NCI-H524 treated with DMSO at 0.1 percent for 48 hours (cell line): ENCODE measurements around the gene SEC61B.
"Not testable (repeated sequence)": the region's sequence is repeated elsewhere in the genome, so short reads cannot be mapped to it uniquely, and the experiment has no call there.

Experiments used
- DNase-seq: peaks from one replicate; lab custom pipeline; 2025; lab: John Stamatoyannopoulos, UW

Gene SEC61B

GRCh38 chr9:99192786-99193465 lies 29.2 kb upstream of the SEC61B start:
- DNase-seq: no peak

DNA sequence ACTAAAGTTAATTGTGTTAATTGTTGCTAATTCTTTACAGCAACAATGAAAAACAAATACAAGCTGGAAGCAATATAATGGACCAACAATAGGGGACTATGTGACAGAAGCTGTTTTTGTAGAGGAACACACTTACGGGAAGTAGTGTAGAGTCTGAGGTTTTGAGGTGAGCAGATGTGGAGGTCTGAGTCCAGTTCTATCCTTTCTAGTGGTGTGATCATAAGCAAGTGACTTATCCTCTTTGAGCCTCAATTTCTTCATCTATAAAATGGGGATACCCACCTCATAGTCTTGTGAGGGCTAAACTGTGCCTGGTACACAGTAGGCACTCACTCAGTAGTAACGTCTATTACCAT lies 28.6 kb upstream of the SEC61B start:
- DNase-seq: no peak

GRCh38 chr9:99196484-99196883 lies 25.6 kb upstream of the SEC61B start:
- DNase-seq: not testable (repeated sequence)

GRCh38 chr9:99197124-99197630 lies 24.9 kb upstream of the SEC61B start:
- peak; percentile 93 for DNase-seq

DNA sequence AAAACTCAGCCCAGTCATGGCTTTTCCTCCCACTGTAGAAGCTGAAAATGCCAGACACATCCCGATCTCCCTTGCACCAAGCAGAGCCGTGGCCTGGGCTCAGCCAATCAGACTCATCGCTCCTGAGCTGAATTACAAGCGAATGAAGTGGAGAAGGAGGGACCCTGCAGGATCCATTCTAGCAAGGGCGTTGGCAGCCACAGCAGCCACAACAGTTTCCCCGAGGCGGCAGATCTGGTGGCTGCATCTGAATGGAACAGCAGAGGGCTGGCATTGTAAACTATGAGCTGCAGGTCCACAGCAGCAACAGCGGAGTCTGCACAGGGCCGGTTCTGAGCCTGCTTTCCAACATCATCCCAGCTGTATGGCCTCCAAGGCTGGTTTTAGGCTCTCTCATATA lies 24.1 kb upstream of the SEC61B start:
- DNase-seq: no peak

- peak; percentile 97 for DNase-seq
These were observed 22.0 kb upstream of the SEC61B start for GRCh38 chr9:99199938-99200539.

DNA sequence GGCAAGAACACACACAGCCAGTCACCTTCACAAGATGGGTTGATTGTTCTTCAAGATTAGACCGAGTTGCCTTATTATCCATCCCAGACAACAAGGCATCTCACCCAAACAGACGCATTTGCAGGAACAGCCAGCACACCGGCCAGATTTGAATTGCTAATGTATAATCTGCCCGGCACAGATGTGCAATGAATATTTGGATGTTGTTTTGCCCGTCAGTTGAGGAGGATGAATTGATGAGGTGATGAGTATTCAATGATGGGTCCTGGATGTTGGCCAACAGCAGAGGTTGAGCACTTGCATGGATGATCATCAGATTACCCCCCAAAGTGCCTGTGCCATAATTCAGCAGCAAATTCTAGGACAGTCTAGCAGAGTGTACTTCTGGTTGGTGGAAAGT lies 20.5 kb upstream of the SEC61B start:
- peak; percentile 95 for DNase-seq

- no peak for DNase-seq
These were observed 11.5 kb upstream of the SEC61B start for GRCh38 chr9:99210572-99210971.

GRCh38 chr9:99211746-99212145 lies 10.3 kb upstream of the SEC61B start:
- DNase-seq: no peak

- DNase-seq: no peak
These were observed 8.9 kb upstream of the SEC61B start for GRCh38 chr9:99213197-99213596.

DNA sequence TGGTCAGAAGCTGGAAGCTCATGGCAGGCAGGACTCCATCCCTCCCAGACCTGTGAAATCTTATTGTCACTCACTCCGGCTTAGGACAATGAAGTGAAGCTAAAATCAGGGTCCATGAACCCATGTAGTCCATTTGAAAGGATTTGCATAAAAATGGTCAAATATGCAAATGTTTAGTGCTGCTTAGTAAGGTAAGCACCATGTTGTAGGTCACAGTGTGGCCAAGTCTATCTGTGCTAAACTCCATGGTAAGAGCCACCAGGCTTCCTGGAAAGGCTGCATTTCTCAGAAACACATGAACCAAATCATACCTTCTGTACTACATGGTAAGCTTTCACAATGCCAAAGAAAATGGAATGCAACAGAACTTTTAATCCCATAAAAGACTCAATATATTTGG lies 6.0 kb upstream of the SEC61B start:
- DNase-seq: no peak

DNA sequence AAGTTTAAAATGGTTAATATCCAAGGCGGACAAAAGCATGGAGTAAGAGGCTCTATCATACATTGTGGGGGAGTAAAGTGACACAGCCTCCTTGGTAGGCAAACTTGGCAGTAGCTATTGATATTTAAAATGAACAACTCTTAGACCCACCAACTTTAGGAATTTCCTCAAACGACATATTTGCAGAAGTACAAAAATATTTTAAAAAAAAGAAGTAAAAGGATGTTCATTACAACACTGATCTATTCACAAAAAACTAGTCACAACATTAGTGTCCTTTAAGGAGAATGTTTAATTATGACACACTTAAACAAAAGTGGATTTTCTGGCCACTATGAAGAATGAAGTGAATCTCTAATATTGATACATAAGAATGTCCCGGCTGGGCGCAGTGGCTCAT lies 2.1 kb upstream of the SEC61B start:
- DNase-seq: no peak

DNA sequence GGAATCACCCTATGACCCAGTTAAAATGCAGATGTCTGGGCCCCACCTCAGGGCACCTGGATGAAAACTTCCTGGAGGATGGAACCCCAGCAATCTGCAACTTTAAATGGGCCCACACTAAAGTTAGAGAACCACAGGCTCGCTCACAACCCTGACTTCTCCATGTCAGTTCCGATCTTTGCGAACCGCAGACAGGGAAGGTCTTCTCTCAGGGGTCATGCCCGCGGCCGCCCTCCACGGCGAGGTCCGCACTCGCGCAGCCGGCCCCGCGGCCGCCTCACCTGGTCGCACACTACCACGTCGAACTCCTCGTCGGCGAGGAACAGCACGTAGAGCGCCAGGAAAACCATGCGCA lies 839 bp upstream of the SEC61B start:
- DNase-seq: no peak

GRCh38 chr9:99222416-99223270 lies 561 bp downstream of the SEC61B start:
- peak; percentile 47 for DNase-seq

DNA sequence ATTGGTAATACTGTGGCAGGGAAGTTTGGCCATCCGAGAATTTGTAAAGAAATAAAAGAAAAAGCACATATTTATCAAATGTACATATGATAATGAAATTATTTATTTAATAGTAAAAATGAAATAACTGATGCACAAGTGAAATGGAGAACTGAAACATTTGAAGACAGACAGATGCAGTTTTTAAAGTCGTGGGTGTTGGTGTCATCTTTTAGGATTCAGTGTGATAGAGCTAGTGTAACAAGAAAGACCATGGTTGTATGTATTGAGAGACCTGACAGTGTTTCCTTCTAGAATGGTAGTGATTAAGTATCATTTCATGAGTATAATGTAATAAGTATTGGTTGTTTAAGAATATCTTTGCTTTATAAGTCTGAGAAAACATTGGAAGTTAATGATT lies 2.4 kb downstream of the SEC61B start:
- DNase-seq: no peak

DNA sequence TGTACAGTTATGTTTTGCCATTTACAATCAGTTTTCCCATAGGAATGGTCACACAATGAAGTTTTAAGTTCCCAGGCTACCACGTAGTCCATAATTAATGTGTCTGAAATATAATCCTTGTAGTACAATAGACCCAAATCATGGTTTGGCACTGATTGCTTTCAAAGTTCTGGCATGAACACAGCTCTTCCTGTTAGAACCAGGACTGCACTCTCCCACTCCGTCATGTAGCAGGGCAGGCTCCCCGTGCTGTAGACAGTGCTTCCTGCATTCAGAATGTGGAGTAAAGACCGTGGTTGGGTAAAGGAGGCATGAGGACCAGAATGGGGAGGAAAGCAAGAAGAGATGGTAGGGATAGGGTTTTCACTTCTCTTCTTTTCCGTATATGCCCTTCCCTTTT lies 4.0 kb downstream of the SEC61B start:
- DNase-seq: no peak

GRCh38 chr9:99230206-99230605 lies 8.1 kb downstream of the SEC61B start:
- no peak for DNase-seq

DNA sequence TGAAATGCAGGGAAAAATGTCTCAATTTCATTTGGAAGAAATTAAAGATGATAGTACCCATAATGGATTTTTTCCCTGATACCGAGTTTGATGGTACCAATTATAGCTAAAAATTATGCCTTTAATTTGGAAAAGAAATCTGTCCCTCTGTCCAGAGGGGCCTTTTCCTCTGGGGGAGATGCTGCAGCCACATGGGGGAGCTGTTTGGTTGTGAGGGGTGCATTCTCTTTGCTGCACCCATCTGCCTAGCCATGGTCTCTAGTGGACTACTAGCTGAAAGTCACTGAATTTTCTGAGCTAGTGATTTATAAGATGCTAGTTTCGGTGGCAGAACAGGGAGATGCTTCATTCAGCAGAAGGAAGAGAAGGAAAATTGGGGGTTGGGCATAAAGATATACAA lies 9.6 kb downstream of the SEC61B start:
- DNase-seq: no peak

- DNase-seq: no peak
These were observed 12.5 kb downstream of the SEC61B start for GRCh38 chr9:99234618-99235017.

- no peak for DNase-seq
These were observed 13.0 kb downstream of the SEC61B start for GRCh38 chr9:99235069-99235468.

DNA sequence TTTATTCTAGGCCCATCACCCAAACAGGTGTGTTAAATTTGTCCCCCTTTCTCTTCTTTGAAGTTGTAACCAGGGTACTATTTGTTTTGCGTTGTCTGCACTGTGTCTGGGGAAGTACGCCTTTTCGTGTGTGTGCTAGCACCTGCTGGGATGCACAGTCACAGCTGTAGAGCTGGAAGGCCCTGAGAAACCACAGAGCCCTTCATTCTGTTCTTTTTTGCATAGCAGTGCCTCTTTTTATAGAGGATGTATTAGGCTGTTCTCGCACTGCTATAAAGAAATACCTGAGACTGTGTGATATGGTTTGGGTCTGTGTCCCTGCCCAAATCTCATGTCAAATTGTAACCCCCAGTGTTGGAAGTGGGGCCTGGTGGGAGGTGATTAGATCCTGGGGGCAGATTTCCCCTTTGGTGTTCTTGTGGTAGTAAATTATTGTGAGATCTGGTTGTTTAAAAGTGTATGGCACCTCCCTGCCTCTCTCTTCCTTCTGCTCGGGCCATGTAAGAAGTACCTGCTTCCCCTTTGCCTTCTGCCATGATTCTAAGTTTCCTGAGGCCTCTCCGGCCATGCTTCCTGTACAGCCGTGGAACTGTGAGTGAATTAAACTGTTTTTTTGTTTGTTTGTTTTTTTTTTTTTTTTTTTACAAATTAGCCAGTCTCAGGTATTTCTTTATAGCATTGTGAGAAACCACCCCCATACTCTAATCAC lies 14.0 kb downstream of the SEC61B start:
- no peak for DNase-seq

DNA sequence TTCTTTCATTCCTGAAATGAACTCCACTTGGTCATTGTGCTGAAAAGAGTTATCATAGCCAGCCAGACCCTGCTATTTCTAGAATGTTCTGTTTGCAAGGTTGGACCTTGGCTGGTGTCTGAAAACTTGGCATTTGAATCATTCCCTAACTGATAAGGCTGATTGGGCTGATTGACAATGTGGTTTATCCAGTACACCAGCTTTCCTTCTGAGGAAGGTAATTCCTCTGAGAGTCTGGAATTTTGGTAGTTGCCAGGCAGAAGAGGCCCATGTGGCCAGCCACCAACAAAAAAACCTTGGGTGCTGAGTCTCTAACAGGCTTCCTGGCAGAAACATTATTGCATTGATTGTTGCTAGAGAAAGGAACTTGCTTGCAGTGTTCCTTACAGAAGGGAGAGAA lies 15.3 kb downstream of the SEC61B start:
- DNase-seq: no peak
